HG02870 (cell line): ENCODE results near the gene NF2.

Experiments used
- ATAC-seq: cut with Tn5 transposase; IDR thresholded peaks from one replicate; pipeline ENCODE4 v1.9.1; 2021; ENCODE audit warnings: mild to moderate bottlenecking, moderate library complexity; ENCODE audit not compliant: unreplicated experiment

NF2 gene

GRCh38 chr22:29629903-29630516 lies 26.6 kb downstream of the NF2 start:
- no peak for ATAC-seq

DNA sequence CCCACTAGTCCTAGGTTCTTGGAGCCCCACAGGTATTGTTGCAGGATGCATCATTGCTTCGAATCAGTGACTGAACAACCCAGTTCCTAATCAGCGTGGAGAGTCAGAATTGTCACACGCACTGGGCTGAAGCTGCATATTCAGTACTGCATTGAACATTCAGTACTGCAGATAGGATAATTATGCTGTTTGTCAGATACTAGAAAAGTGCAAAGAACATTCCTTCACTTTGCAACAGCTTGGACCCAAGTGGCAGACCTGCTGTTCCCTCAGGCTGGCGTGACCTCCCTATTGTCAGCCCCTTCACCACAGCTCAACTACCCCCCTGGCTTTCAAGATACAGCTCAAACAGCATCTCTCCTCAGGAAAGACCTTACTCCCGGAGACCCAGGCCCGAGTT lies 27.6 kb downstream of the NF2 start:
- ATAC-seq = no peak

- no peak for ATAC-seq
These were observed 28.3 kb downstream of the NF2 start for GRCh38 chr22:29631725-29632124.

- ATAC-seq = no peak
These were observed 29.2 kb downstream of the NF2 start for GRCh38 chr22:29632672-29633071.

DNA sequence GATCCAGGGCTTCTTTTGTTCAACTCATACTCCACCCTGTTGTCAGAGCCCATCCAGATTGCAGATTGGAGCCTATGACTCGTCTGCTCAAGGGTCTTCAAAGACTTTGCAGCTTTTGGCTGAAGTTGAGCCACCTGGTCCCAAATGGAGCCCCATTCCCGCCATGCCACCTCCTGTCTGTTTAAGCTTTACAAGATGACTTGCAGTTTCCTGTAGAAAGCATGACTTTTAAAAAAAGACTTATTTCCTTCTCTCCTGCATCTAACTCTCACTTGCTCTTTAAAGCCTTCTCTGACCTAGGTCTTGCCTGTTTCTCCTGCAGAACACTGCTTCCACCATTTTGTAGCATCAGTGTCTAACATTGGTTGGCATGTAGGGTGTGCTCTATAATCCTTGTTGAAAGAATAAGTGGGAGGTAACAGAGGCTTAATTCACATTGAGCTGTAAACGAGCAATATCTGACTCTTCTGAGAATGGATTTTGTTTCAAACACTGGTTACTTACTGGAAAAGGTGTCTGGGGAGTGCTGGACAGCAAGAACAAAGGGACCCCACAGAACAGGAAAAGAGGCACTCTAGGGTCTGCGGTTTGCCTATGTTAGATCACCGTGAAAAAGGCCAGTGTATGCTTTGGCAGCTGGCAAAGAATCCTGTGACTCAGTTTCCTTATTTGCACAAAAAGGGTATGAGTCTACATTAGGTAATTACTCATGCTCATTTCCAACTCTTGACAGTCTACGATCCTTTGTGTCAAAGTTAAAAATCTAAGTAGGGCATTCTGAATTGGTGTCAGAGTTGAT lies 30.3 kb downstream of the NF2 start:
- no peak for ATAC-seq

DNA sequence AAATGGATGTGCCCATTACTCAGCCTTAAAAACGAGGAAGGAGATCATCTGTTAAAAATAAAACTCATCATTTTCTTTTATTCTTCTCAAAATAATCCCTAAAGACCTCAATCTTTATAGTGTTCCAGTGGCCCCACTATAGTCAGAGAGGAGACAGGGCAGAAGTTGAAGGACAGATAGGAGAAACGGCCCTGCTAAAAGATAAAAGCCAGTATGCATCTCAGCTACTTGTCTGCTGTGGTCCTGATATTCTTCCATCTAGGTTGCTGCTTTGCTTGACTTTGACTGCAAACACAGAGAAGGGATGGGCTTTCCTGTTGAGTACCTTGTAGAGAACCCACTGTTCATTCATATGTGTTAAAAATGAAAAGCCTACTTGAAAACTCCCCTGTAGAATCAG lies 31.4 kb downstream of the NF2 start:
- no peak for ATAC-seq

- no peak for ATAC-seq
These were observed 32.4 kb downstream of the NF2 start for GRCh38 chr22:29635734-29636357.

- no peak for ATAC-seq
These were observed 33.3 kb downstream of the NF2 start for GRCh38 chr22:29636751-29637150.

- no peak for ATAC-seq
These were observed 33.7 kb downstream of the NF2 start for GRCh38 chr22:29637181-29637580.

- ATAC-seq = no peak
These were observed 35.2 kb downstream of the NF2 start for GRCh38 chr22:29638678-29639077.

- no peak for ATAC-seq
These were observed 35.7 kb downstream of the NF2 start for GRCh38 chr22:29639096-29639495.

DNA sequence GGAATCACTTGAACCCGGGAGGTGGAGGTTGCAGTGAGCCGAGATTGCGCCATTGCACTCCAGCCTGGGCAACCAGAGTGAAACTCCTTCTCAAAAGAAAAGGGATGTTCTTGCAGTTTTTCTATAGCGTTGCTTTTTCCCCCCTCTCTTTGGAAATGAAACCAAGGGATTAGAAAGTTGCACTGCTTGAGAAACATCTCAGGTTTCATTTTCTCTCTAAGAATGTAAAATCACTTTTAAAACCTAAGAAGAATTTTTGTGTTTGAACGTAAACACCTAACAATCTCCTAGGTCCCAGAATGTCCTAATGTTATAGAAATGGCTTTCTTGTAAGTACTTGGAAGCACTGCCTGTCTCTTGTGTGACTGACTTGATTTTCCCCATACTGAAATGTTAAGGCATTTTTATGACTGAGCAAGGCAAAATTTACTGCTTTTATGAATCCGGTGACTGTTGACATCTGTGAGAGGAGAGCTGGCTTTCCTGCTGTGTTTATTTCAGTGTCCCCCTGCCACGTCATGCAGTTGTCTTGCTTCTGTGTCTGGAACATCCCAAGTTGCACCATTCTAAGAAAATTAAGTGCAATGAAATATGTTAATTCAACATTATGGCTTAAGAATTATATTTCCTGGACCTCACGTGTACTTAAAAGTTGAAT lies 37.7 kb downstream of the NF2 start:
- no peak for ATAC-seq

DNA sequence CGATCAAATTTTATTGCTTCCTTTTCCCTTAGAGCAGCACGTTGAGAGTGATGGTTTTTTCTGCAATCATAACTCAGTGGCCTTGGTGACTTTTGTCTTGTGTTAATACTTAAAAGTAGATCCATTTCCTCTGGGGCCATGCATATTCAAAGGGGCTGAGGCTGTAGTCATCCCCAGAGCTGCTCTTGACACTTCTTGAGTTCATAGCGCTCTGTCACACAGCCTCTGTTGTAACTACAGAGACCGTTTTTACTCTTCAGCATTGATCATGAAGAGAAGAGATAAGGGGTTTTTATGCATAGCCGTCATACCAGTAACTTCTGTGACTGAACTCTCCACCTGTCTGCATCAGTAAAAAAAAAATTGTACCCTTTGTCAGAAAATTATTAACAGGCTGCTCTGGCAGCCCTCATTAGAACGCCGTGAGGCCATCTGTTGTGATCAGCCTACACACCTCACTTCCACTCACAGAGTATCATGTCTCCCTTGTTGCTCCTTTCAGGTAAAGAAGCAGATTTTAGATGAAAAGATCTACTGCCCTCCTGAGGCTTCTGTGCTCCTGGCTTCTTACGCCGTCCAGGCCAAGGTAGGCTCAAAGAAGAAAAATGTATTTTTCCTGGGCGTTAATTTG lies 38.4 kb downstream of the NF2 start:
- ATAC-seq = no peak

DNA sequence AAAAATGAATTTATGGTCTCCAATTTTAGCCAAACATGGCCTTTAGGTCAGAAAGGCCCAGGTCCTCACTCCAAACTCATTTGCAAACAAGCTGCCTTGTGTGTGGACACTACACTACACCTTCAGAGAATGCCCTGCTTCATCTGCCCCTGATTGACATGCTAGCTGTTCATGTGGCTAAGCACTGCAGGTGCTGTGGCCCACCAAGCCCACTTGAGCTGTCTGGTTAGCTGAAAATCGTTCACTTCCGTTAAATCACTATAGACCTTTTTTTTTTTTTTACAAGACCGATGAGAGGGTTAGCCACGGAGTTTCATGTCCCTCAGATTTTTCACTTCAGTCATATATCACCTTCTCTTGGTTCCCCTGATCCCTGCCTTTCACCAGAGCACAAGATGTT lies 39.3 kb downstream of the NF2 start:
- ATAC-seq = no peak

DNA sequence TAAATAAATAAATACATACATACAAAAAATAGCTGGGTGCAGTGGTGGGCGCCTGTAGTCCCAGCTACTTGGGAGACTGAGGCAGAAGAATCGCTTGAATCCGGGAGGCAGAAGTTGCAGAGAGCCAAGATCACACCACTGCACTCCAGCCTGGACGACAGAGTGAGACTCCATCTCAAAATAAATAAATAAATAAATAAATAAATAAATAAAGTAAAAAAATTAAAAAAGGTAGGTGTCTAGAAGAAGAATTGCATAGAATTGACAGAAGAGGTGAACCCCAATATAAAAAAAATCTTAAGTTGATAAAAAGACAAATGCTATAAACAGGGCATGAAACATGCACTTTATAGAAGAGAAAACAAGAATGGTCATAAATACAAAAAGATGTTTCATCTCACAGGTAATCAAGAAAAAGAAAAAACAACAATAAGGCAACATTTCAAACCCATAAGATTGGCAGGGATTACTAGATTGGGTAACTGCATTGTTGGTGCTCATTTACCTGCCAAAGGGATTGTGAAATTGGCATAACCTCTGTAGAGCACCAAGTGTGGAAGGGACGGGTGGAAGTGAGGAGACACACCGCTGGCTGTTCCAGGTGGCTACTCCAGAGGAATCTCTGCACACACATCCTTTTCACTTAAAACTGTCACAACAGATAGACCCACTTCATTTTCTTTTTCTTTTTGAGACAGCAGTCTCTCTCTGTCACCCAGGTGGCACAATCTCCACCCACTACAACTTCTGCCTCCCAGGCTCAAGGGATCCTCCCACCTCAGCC lies 44.7 kb downstream of the NF2 start:
- ATAC-seq = no peak

- ATAC-seq = no peak
These were observed 46.9 kb downstream of the NF2 start for GRCh38 chr22:29650370-29650769.

- no peak for ATAC-seq
These were observed 48.2 kb downstream of the NF2 start for GRCh38 chr22:29651652-29652051.

DNA sequence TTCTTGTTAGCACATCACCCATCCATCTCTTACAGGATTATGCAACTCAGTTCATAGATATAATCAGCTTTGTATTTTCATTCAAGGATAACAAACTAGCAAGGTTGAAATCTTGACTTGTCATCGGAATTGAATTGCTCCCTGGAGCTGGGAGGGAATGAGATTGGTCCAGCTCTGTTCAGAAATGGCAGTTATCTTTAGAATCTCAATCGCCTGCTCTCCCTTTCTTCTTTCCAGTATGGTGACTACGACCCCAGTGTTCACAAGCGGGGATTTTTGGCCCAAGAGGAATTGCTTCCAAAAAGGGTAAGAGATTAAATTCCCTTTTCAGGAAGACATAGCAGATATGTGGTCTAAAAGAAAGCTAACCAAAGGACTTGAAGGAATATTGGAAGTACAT lies 51.0 kb downstream of the NF2 start:
- no peak for ATAC-seq

GRCh38 chr22:29654882-29655281 lies 51.4 kb downstream of the NF2 start:
- ATAC-seq = no peak

- no peak for ATAC-seq
These were observed 54.7 kb downstream of the NF2 start for GRCh38 chr22:29658176-29658575.
